ENCODE data around the gene BTAF1. TPM values are rescaled to one million over a fixed set of nuclear protein-coding genes. Genes with fewer than 3 reads are reported as not detected.

BTAF1 gene
- total RNA-seq, 3 donors from 2014 or later (not counting 1 experiment from before 2014, with no cell fraction given), result 77.3 to 88.7 (median 80.7) TPM

- H3K27ac Mint-ChIP-seq, result no peak overlapping the region
- no peak for ATAC-seq
- Histone ChIP-seq H3K27ac (ENCODE audit: low read length) (no peak overlapping the region), H3K36me3 (ENCODE audit: control insufficient read depth, insufficient read depth, low read length) (peaks cover 13% of the 10 kb centered on the region), H3K9me3 (ENCODE audit: control insufficient read depth, insufficient read depth, low read length) (no peaks in the 10 kb centered on the region), H3K27me3 (ENCODE audit: control insufficient read depth, insufficient read depth, low read length) (no peaks in the 10 kb centered on the region), H3K4me1 (ENCODE audit: control insufficient read depth, insufficient read depth, low read length) (no peaks in the 10 kb centered on the region), H3K4me3 (ENCODE audit: low read length) (no peak overlapping the region)
- TF ChIP-seq, protein P1, sequence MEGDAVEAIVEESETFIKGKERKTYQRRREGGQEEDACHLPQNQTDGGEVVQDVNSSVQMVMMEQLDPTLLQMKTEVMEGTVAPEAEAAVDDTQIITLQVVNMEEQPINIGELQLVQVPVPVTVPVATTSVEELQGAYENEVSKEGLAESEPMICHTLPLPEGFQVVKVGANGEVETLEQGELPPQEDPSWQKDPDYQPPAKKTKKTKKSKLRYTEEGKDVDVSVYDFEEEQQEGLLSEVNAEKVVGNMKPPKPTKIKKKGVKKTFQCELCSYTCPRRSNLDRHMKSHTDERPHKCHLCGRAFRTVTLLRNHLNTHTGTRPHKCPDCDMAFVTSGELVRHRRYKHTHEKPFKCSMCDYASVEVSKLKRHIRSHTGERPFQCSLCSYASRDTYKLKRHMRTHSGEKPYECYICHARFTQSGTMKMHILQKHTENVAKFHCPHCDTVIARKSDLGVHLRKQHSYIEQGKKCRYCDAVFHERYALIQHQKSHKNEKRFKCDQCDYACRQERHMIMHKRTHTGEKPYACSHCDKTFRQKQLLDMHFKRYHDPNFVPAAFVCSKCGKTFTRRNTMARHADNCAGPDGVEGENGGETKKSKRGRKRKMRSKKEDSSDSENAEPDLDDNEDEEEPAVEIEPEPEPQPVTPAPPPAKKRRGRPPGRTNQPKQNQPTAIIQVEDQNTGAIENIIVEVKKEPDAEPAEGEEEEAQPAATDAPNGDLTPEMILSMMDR (IDR thresholded peaks at IDR 0.05), result no peak
- peaks cover 21% of the 10 kb centered on the region for H3K36me3 Mint-ChIP-seq
- DNase-seq, result no peak
- intact Hi-C loops (cut with micrococcal nuclease), result no loop called here
- H3K27me3 Mint-ChIP-seq (ENCODE audit: low read depth in 2 of 2), result no peaks in the 10 kb centered on the region
- no peak overlapping the region for H3K4me3 Mint-ChIP-seq
- H3K4me1 Mint-ChIP-seq, result no peaks in the 10 kb centered on the region
- H3K9me3 Mint-ChIP-seq, result no peaks in the 10 kb centered on the region
Observed at GRCh38 chr10:92076722-92077121, 153.2 kb downstream of the BTAF1 start.

DNA sequence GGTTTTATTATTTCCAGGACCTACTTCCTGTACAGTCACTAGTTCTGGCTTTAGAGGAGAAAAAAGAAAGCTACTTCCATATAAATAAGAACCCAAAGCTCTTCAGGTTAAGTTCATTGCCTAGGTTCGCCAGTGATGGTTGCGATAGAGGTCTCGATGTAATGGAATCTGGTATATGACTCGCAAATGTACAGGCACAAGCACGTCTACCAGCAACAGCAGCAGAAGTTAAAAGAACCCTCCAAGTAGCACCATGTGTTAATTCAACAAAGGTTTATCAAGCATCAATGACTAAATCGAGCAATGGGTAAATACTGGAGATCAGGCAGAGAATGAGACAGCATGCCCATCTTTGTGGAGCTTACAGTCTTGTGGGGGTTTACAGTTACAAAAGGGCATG, 155.4 kb downstream of the BTAF1 start:
- peaks cover 13% of the 10 kb centered on the region for H3K36me3 ChIP-seq (ENCODE audit: control insufficient read depth, insufficient read depth, low read length)
- TF ChIP-seq, protein P1 (IDR thresholded peaks at IDR 0.05), result no peak
- intact Hi-C loops (cut with micrococcal nuclease), result no loop called here
- no peak overlapping the region for H3K4me3 Mint-ChIP-seq
- no peaks in the 10 kb centered on the region for H3K9me3 ChIP-seq (ENCODE audit: control insufficient read depth, insufficient read depth, low read length)
- no peaks in the 10 kb centered on the region for H3K9me3 Mint-ChIP-seq
- H3K27me3 ChIP-seq (ENCODE audit: control insufficient read depth, insufficient read depth, low read length), result no peaks in the 10 kb centered on the region
- no peaks in the 10 kb centered on the region for H3K27me3 Mint-ChIP-seq (ENCODE audit: low read depth in 2 of 2)
- no peak overlapping the region for H3K4me3 ChIP-seq (ENCODE audit: low read length)
- peaks cover 6 to 8% of the 10 kb centered on the region in 2 donors for H3K4me1 Mint-ChIP-seq
- peaks cover 21% of the 10 kb centered on the region for H3K36me3 Mint-ChIP-seq
- H3K27ac ChIP-seq (ENCODE audit: low read length), result no peak overlapping the region
- WGBS (ENCODE audit: insufficient coverage), result 100% methylated on average over 6 of the region's 6 CpGs
- ATAC-seq, result no peak
- no peak overlapping the region for H3K27ac Mint-ChIP-seq
- no peak for DNase-seq
- no peaks in the 10 kb centered on the region for H3K4me1 ChIP-seq (ENCODE audit: control insufficient read depth, insufficient read depth, low read length)

Other genes with a start within 250 kb of the BTAF1 start
- 10 to 100 TPM; 47.0 to 50.9 (median 47.9) TPM for gene TNKS2, start 125.3 kb upstream of the BTAF1 start, total RNA-seq
- 1 to 10 TPM; 2.0 to 2.9 (median 2.4) TPM for gene FGFBP3, start 14.3 kb upstream of the BTAF1 start, total RNA-seq

Measured in natural killer cell (primary cell).